Effector memory CD4-positive, alpha-beta T cell (primary cell): ENCODE measurements around the gene MEIKIN.
"Not testable (repeated sequence)": the region's sequence is repeated elsewhere in the genome, so short reads cannot be mapped to it uniquely, and the experiment has no call there.

Experiments
- DNase-seq, 3 donors: peaks; one replicate each; pipeline ENCODE4 v3.0.0-alpha.2; 2020
- H3K27ac ChIP-seq: 2 replicates; pipeline ENCODE4 v1.7.0; 2013; ENCODE audit warnings: mild to moderate bottlenecking, low read length, moderate library complexity; ENCODE audit not compliant: insufficient read depth, poor library complexity, severe bottlenecking
- H3K27me3 ChIP-seq: replicated peaks from 2 replicates; pipeline ENCODE4 v1.7.0; 2013; ENCODE audit warnings: mild to moderate bottlenecking, low read length; ENCODE audit not compliant: insufficient read depth, control insufficient read depth, poor library complexity, severe bottlenecking
- H3K36me3 ChIP-seq: 2 replicates; pipeline ENCODE4 v1.7.0; 2013; ENCODE audit warnings: mild to moderate bottlenecking, low read length, moderate library complexity; ENCODE audit not compliant: control insufficient read depth, insufficient read depth
- H3K4me1 ChIP-seq: 2 replicates; pipeline ENCODE4 v1.7.0; 2013; ENCODE audit warnings: low read length, mild to moderate bottlenecking; ENCODE audit not compliant: control insufficient read depth, insufficient read depth, poor library complexity, severe bottlenecking
- H3K4me3 ChIP-seq: 2 replicates; pipeline ENCODE4 v1.7.0; 2013; ENCODE audit warnings: low read length, low read depth, mild to moderate bottlenecking; ENCODE audit not compliant: insufficient read depth, poor library complexity, severe bottlenecking
- H3K9me3 ChIP-seq: 2 replicates; pipeline ENCODE4 v1.7.0; 2013; ENCODE audit warnings: mild to moderate bottlenecking, low read length, moderate library complexity; ENCODE audit not compliant: control insufficient read depth

Gene MEIKIN

GRCh38 chr5:131782717-131783116, 162.7 kb downstream of the MEIKIN start:
- Histone ChIP-seq H3K36me3 (no peaks in the 10 kb centered on the region), H3K27me3 (no peaks in the 10 kb centered on the region), H3K4me1 (no peaks in the 10 kb centered on the region), H3K27ac (no peak overlapping the region), H3K4me3 (no peak overlapping the region), H3K9me3 (no peaks in the 10 kb centered on the region)
- no peak for DNase-seq

GRCh38 chr5:131778141-131778540, 167.3 kb downstream of the MEIKIN start:
- H3K36me3 ChIP-seq, H3K4me3 ChIP-seq, H3K27ac ChIP-seq, H3K4me1 ChIP-seq, H3K9me3 ChIP-seq, H3K27me3 ChIP-seq, DNase-seq: not testable (repeated sequence)

GRCh38 chr5:131776450-131776849, 169.0 kb downstream of the MEIKIN start:
- DNase-seq, result no peak
- H3K4me3 ChIP-seq, result no peak overlapping the region
- no peaks in the 10 kb centered on the region for H3K4me1 ChIP-seq
- H3K36me3 ChIP-seq, result no peaks in the 10 kb centered on the region
- no peaks in the 10 kb centered on the region for H3K9me3 ChIP-seq
- no peaks in the 10 kb centered on the region for H3K27me3 ChIP-seq
- no peak overlapping the region for H3K27ac ChIP-seq

GRCh38 chr5:131774652-131775367, 170.7 kb downstream of the MEIKIN start:
- no peaks in the 10 kb centered on the region for H3K36me3 ChIP-seq
- no peak overlapping the region for H3K4me3 ChIP-seq
- H3K4me1 ChIP-seq, result no peaks in the 10 kb centered on the region
- no peak overlapping the region for H3K27ac ChIP-seq
- no peaks in the 10 kb centered on the region for H3K9me3 ChIP-seq
- DNase-seq, result no peak
- no peaks in the 10 kb centered on the region for H3K27me3 ChIP-seq

DNA sequence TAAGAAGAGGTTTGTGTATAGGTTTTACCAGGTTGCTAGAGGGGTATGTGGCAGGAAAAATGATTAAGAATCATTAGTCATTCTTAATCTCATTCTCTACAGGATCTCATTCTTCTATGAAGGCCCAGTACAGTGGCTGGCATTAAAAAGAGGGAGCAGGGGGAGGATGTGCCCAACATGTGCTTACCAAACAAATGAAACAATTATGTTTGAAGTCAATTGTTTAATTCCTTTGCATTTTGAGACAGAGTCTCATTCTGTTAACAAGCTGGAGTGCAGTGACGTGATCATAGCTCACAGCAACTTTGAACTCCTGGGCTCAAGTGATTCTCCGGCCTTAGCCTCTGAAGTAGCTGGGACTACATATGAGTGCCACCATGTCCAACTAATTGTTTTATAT, 171.7 kb downstream of the MEIKIN start:
- DNase-seq, result no peak
- no peaks in the 10 kb centered on the region for H3K9me3 ChIP-seq
- H3K4me3 ChIP-seq, result no peak overlapping the region
- H3K4me1 ChIP-seq, result no peaks in the 10 kb centered on the region
- H3K27me3 ChIP-seq, result no peaks in the 10 kb centered on the region
- H3K27ac ChIP-seq, result no peak overlapping the region
- H3K36me3 ChIP-seq, result no peaks in the 10 kb centered on the region

DNA sequence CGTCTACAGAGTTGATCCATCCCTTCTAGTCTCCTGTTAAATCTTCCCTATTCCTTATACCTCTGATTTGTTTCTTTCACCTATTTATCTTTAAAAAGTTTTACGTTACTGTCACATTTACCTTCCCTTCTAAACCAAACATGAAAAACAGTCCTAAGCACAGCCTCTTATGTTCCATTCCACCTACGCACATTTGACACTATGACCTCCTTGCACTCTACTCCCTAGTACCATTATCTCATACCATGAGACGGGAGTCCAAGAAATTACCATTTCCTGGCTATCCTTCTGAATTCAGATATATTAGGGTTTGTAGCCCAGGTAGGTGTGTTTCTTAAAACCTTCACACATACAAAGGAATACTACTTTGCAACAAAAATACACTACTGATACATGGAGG, 173.8 kb downstream of the MEIKIN start:
- H3K9me3 ChIP-seq, result no peaks in the 10 kb centered on the region
- no peaks in the 10 kb centered on the region for H3K4me1 ChIP-seq
- no peak overlapping the region for H3K27ac ChIP-seq
- H3K27me3 ChIP-seq, result no peaks in the 10 kb centered on the region
- no peaks in the 10 kb centered on the region for H3K36me3 ChIP-seq
- DNase-seq, result no peak
- H3K4me3 ChIP-seq, result no peak overlapping the region

GRCh38 chr5:131769961-131770360, 175.5 kb downstream of the MEIKIN start:
- no peak for DNase-seq
- Histone ChIP-seq H3K4me1 (no peaks in the 10 kb centered on the region), H3K36me3 (no peaks in the 10 kb centered on the region), H3K4me3 (no peak overlapping the region), H3K27me3 (no peaks in the 10 kb centered on the region), H3K27ac (no peak overlapping the region), H3K9me3 (no peaks in the 10 kb centered on the region)

- no peaks in the 10 kb centered on the region for H3K36me3 ChIP-seq
- no peak for DNase-seq
- no peaks in the 10 kb centered on the region for H3K27me3 ChIP-seq
- no peaks in the 10 kb centered on the region for H3K4me1 ChIP-seq
- no peak overlapping the region for H3K4me3 ChIP-seq
- no peaks in the 10 kb centered on the region for H3K9me3 ChIP-seq
- no peak overlapping the region for H3K27ac ChIP-seq
Observed at GRCh38 chr5:131769336-131769735, 176.1 kb downstream of the MEIKIN start.

DNA sequence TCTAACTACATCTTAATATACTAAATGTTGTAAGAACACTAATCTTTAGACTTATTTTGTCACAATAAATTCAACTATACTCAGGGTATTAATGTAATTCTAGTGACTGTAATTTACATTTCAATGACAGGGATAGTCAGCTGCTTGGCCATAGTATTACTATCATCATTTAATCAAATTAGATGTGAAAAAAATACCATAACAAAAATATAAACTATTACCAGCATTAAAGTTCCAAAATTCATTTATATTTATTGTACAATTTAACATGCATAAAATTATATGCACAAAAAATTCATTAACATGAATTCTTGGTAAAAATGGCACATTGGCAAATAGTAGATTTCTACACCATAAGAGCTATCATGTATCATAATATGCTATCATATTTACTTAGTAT, 177.6 kb downstream of the MEIKIN start:
- no peaks in the 10 kb centered on the region for H3K27me3 ChIP-seq
- H3K27ac ChIP-seq, result no peak overlapping the region
- no peak for DNase-seq
- no peaks in the 10 kb centered on the region for H3K36me3 ChIP-seq
- no peaks in the 10 kb centered on the region for H3K4me1 ChIP-seq
- H3K9me3 ChIP-seq, result no peaks in the 10 kb centered on the region
- H3K4me3 ChIP-seq, result no peak overlapping the region

DNA sequence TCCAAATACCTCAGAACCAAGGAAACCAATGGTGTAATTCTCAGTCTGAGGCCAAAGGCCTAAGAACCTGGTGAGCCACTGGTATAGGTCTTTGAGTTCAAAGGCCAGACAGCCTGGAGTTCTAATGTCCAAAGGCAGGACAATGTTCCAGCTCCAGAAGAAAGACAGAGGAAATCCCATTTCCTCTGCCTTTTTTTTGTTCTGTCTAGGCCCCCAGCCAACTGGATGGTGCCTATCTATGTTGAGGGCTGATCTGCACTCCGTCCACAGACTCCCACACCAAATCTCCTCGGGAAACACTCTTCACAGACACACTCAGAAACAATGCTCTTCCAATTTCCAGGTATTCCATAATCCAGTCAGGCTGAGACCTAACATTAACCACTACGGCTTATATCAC, 178.8 kb downstream of the MEIKIN start:
- no peak for DNase-seq
- no peak overlapping the region for H3K27ac ChIP-seq

More for the DNA sequence above, 178.8 kb downstream of the MEIKIN start:
- H3K9me3 ChIP-seq, result no peaks in the 10 kb centered on the region
- H3K27me3 ChIP-seq, result no peaks in the 10 kb centered on the region
- no peaks in the 10 kb centered on the region for H3K4me1 ChIP-seq
- H3K36me3 ChIP-seq, result no peaks in the 10 kb centered on the region
- no peak overlapping the region for H3K4me3 ChIP-seq
